ENCODE results near the gene SORCS3.

SORCS3 gene

GRCh38 chr10:104791471-104791870 is 150.4 kb downstream of the SORCS3 start:
- Histone ChIP-seq H3K79me2 (ENCODE audit: insufficient read depth, low read length) (no peaks in the 10 kb centered on the region), H3K27ac (ENCODE audit: low read depth, low read length) (no peak overlapping the region), H3K36me3 (ENCODE audit: low read length) (no peaks in the 10 kb centered on the region), H3K4me2 (ENCODE audit: low read depth, low read length, poor library complexity, severe bottlenecking) (no peak overlapping the region), H4K20me1 (ENCODE audit: low read depth, low read length) (no peaks in the 10 kb centered on the region), H3K27me3 (ENCODE audit: low read length) (no peaks in the 10 kb centered on the region), H3K9ac (ENCODE audit: low read length) (no peak overlapping the region), H3F3A (ENCODE audit: insufficient read depth) (no peaks in the 10 kb centered on the region), H2AFZ (ENCODE audit: low read depth, low read length, severe bottlenecking) (no peak overlapping the region), H3K9me2 (replicated peaks; ENCODE audit: insufficient read depth, low read length) (no peaks in the 10 kb centered on the region), H3K9me3 (ENCODE audit: insufficient read depth, low read length) (no peaks in the 10 kb centered on the region), H3K4me3 (ENCODE audit: insufficient read depth, low read length, poor library complexity, severe bottlenecking) (no peak overlapping the region)
- TF ChIP-seq, protein P1, sequence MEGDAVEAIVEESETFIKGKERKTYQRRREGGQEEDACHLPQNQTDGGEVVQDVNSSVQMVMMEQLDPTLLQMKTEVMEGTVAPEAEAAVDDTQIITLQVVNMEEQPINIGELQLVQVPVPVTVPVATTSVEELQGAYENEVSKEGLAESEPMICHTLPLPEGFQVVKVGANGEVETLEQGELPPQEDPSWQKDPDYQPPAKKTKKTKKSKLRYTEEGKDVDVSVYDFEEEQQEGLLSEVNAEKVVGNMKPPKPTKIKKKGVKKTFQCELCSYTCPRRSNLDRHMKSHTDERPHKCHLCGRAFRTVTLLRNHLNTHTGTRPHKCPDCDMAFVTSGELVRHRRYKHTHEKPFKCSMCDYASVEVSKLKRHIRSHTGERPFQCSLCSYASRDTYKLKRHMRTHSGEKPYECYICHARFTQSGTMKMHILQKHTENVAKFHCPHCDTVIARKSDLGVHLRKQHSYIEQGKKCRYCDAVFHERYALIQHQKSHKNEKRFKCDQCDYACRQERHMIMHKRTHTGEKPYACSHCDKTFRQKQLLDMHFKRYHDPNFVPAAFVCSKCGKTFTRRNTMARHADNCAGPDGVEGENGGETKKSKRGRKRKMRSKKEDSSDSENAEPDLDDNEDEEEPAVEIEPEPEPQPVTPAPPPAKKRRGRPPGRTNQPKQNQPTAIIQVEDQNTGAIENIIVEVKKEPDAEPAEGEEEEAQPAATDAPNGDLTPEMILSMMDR (IDR thresholded peaks at IDR 0.05; ENCODE audit: insufficient read depth, low read length, poor library complexity, severe bottlenecking): no peak
- no peak for TF ChIP-seq EZH2phosphoT487 (conservative IDR thresholded peaks at IDR 0.05; ENCODE audit: low read length)

- H3K4me3 ChIP-seq (ENCODE audit: insufficient read depth, low read length, poor library complexity, severe bottlenecking): no peak overlapping the region
- H3K9ac ChIP-seq (ENCODE audit: low read length): no peak overlapping the region
- no peak overlapping the region for H2AFZ ChIP-seq (ENCODE audit: low read depth, low read length, severe bottlenecking)
- no peaks in the 10 kb centered on the region for H3K9me2 ChIP-seq (replicated peaks; ENCODE audit: insufficient read depth, low read length)
- H3K4me2 ChIP-seq (ENCODE audit: low read depth, low read length, poor library complexity, severe bottlenecking): no peak overlapping the region
- H3K27me3 ChIP-seq (ENCODE audit: low read length): no peaks in the 10 kb centered on the region
- H3K27ac ChIP-seq (ENCODE audit: low read depth, low read length): no peak overlapping the region
- H3K9me3 ChIP-seq (ENCODE audit: insufficient read depth, low read length): no peaks in the 10 kb centered on the region
- TF ChIP-seq, protein P1 (IDR thresholded peaks at IDR 0.05; ENCODE audit: insufficient read depth, low read length, poor library complexity, severe bottlenecking): no peak
- TF ChIP-seq EZH2phosphoT487 (conservative IDR thresholded peaks at IDR 0.05; ENCODE audit: low read length): no peak
- no peaks in the 10 kb centered on the region for H3K36me3 ChIP-seq (ENCODE audit: low read length)
- H3K79me2 ChIP-seq (ENCODE audit: insufficient read depth, low read length): no peaks in the 10 kb centered on the region
- no peaks in the 10 kb centered on the region for H4K20me1 ChIP-seq (ENCODE audit: low read depth, low read length)
- H3F3A ChIP-seq (ENCODE audit: insufficient read depth): no peaks in the 10 kb centered on the region
Observed at GRCh38 chr10:104795411-104795810, 154.3 kb downstream of the SORCS3 start.

DNA sequence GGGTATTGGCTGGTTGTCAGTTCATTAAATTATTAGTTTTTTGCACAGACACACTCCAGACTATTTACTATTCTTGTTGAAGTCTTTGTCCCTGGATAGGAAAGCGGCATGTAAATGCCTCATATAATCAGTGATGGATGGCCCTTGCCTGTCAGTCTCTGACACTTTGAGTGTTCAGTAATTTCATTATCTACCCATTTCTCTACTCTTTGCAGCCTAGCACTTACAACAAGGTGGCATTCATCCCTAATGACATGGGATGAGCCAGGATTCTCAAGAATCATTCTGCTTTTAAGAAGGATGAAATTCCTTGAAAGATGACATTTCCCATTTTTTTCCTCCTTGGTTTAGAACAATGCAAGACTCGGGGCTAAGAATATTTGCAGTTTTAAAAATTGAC is 155.7 kb downstream of the SORCS3 start:
- H2AFZ ChIP-seq (ENCODE audit: low read depth, low read length, severe bottlenecking): no peak overlapping the region
- H3F3A ChIP-seq (ENCODE audit: insufficient read depth): no peaks in the 10 kb centered on the region
- H4K20me1 ChIP-seq (ENCODE audit: low read depth, low read length): no peaks in the 10 kb centered on the region
- no peak overlapping the region for H3K27ac ChIP-seq (ENCODE audit: low read depth, low read length)
- no peak overlapping the region for H3K4me3 ChIP-seq (ENCODE audit: insufficient read depth, low read length, poor library complexity, severe bottlenecking)
- H3K9me2 ChIP-seq (replicated peaks; ENCODE audit: insufficient read depth, low read length): no peaks in the 10 kb centered on the region
- H3K27me3 ChIP-seq (ENCODE audit: low read length): no peaks in the 10 kb centered on the region
- H3K36me3 ChIP-seq (ENCODE audit: low read length): no peaks in the 10 kb centered on the region
- no peaks in the 10 kb centered on the region for H3K9me3 ChIP-seq (ENCODE audit: insufficient read depth, low read length)
- H3K9ac ChIP-seq (ENCODE audit: low read length): no peak overlapping the region
- TF ChIP-seq, protein P1 (IDR thresholded peaks at IDR 0.05; ENCODE audit: insufficient read depth, low read length, poor library complexity, severe bottlenecking): no peak
- no peak for TF ChIP-seq EZH2phosphoT487 (conservative IDR thresholded peaks at IDR 0.05; ENCODE audit: low read length)
- no peaks in the 10 kb centered on the region for H3K79me2 ChIP-seq (ENCODE audit: insufficient read depth, low read length)
- no peak overlapping the region for H3K4me2 ChIP-seq (ENCODE audit: low read depth, low read length, poor library complexity, severe bottlenecking)
